ENCODE measurements around the gene NLGN1. TPM values are rescaled to one million over a fixed set of nuclear protein-coding genes. Genes with fewer than 3 reads are reported as not detected.

NLGN1 gene
- total and polyA plus RNA-seq, 2 of the 8 experiments (the other 6 are each of a cell fraction or from before 2014, with no cell fraction given), result 7.8 to 14.8 TPM

DNA sequence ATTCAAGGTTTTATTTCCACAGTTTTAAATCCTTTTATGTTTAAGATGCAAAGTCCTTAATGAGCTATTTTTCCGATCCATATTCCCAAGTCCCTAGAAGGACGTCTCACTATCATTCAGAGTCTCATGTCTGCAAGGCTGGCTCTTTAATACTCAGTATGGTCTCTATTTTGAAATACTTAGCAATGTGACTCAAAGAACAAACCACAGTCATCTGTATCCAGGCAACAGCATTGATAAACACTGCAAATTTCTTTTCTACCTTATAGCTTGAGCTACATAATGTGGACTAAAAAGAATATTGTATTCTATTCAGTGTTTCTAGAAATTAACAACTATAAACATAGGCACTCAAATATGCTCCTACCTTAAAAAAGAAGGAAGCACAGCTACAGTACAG lies 873.3 kb downstream of the NLGN1 start:
- H3K14ac ChIP-seq (ENCODE audit: insufficient read length), result no peak overlapping the region
- no peak overlapping the region for H3K56ac ChIP-seq (replicated peaks; ENCODE audit: insufficient read length, low read depth, low read length)
- H2BK120ac ChIP-seq (replicated peaks; ENCODE audit: low read depth, low read length), result no peak overlapping the region
- no peak overlapping the region for H2BK5ac ChIP-seq (ENCODE audit: low read depth, low read length)
- H2BK12ac ChIP-seq (ENCODE audit: low read depth, low read length), result no peak overlapping the region
- H3K23ac ChIP-seq (ENCODE audit: insufficient read length), result no peak overlapping the region
- no peak overlapping the region for H2BK20ac ChIP-seq (ENCODE audit: low read length)
- H4K5ac ChIP-seq (ENCODE audit: insufficient read length, low read depth, low read length), result no peak overlapping the region
- H4K91ac ChIP-seq (replicated peaks; ENCODE audit: insufficient read length, low read length), result no peak overlapping the region
- no peak for DNase-seq (ENCODE audit: low read depth in 1 of 2, low spot score in 2 of 2)
- no peaks in the 10 kb centered on the region for H4K20me1 ChIP-seq (replicated peaks in 1 of 2; ENCODE audit: control insufficient read depth in 1 of 2, insufficient read depth in 2 of 2, low read length in 2 of 2)
- no peak for TF ChIP-seq RAD21 (IDR thresholded peaks at IDR 0.05 in 1 of 2, conservative IDR thresholded peaks at IDR 0.05 in 1 of 2; ENCODE audit: low read depth in 2 of 2, low read length in 2 of 2)
- TF ChIP-seq EGR1 (IDR thresholded peaks at IDR 0.05; ENCODE audit: borderline replicate concordance, low read depth, low read length), result no peak
- no peaks in the 10 kb centered on the region for H3K79me2 ChIP-seq (ENCODE audit: control insufficient read depth in 1 of 2, insufficient read depth in 2 of 2, low read length in 2 of 2)
- ChIA-PET POLR2A (ENCODE audit: partially characterized antibody) (no interaction called here), CTCF (ENCODE audit: partially characterized antibody) (interaction anchor here (0.7 kb wide), 1 partner anchor 39 kb away, joined by 3 read pairs; no protein-coding TSS in a partner anchor)
- H3K79me1 ChIP-seq (ENCODE audit: low read depth, low read length), result no peaks in the 10 kb centered on the region; the same call in 1 of the 2 replicates
- H3K9ac ChIP-seq (replicated peaks in 1 of 4; ENCODE audit: extremely low read depth in 1 of 4, low read depth in 3 of 4, low read length in 3 of 4), result no peak overlapping the region
- H3K27me3 ChIP-seq (replicated peaks in 1 of 4; ENCODE audit: control insufficient read depth in 3 of 4, extremely low read depth in 1 of 4, insufficient read depth in 3 of 4, low read length in 3 of 4), result no peaks in the 10 kb centered on the region
- H3K36me3 ChIP-seq (ENCODE audit: control insufficient read depth in 2 of 4, insufficient read depth in 4 of 4, low read length in 3 of 4), result no peaks in the 10 kb centered on the region
- H3K4me2 ChIP-seq (ENCODE audit: insufficient read depth in 1 of 2, low read depth in 2 of 2, low read length in 2 of 2), result no peak overlapping the region
- H2BK15ac ChIP-seq (ENCODE audit: low read length), result no peak overlapping the region
- H3K18ac ChIP-seq (ENCODE audit: extremely low read depth, low read length), result no peak overlapping the region
- no peaks in the 10 kb centered on the region for H3K23me2 ChIP-seq (ENCODE audit: low read depth, low read length)
- peaks cover 0 to 2% (median 0%) of the 10 kb centered on the region in 4 experiments; a peak in 2 of 7 replicates for H3K4me1 ChIP-seq (replicated peaks in 1 of 4; ENCODE audit: control insufficient read depth in 3 of 4, insufficient read depth in 4 of 4, low read length in 3 of 4)
- H3K4ac ChIP-seq (replicated peaks; ENCODE audit: insufficient read length, low read depth, low read length), result no peak overlapping the region
- WGBS, 2 experiments (ENCODE audit: extremely low coverage in 1 of 2, insufficient coverage in 1 of 2, insufficient read length in 1 of 2, insufficient replicate concordance in 2 of 2, low coverage in 1 of 2, low lambda C conversion rate in 2 of 2, missing lambda C conversion rate in 1 of 2), result 89% methylated on average over 2 of the region's 2 CpGs; no CpG with 5 or more reads in 1 of the 2 experiments
- no peaks in the 10 kb centered on the region for H3K9me3 ChIP-seq (ENCODE audit: insufficient read depth in 2 of 2, low read depth in 1 of 2, low read length in 1 of 2)
- H3K4me3 ChIP-seq (ENCODE audit: extremely low read depth in 1 of 4, insufficient read depth in 2 of 4, low read depth in 3 of 4, low read length in 4 of 4), result no peak overlapping the region
- no peak for FAIRE-seq
- no peak overlapping the region for H2AK5ac ChIP-seq (ENCODE audit: low read depth, low read length)
- no peak overlapping the region for H4K8ac ChIP-seq (ENCODE audit: extremely low read depth, insufficient read depth, low read length)
- no peak overlapping the region for H2AFZ ChIP-seq (ENCODE audit: low read length)
- H3K27ac ChIP-seq (ENCODE audit: low read depth, low read length), result no peak overlapping the region
